Stimulated activated CD4-positive, alpha-beta T cell treated with anti-CD3 and anti-CD28 coated beads, Interleukin-4, amount 100 ng/mL, for 48 hours (primary cell): ENCODE measurements around the gene UBE2R2.
A peak's percentile ranks its signal among the peaks of the same experiment; 100 is the strongest.

ENCODE experiments used
- DNase-seq, 2 donors: peaks; one replicate each; pipeline ENCODE4 v3.0.0-alpha.2; 2020; ENCODE audit warnings: low read depth in 2 of 2

The UBE2R2 gene

GRCh38 chr9:33884856-33885701 lies 68.1 kb downstream of the UBE2R2 start:
- no peak for DNase-seq

GRCh38 chr9:33885948-33886347 lies 69.0 kb downstream of the UBE2R2 start:
- DNase-seq = no peak

GRCh38 chr9:33893861-33894260 lies 76.9 kb downstream of the UBE2R2 start:
- no peak for DNase-seq

- DNase-seq = no peak
These were observed 77.4 kb downstream of the UBE2R2 start for GRCh38 chr9:33894316-33894715.

- DNase-seq = no peak
These were observed 86.3 kb downstream of the UBE2R2 start for GRCh38 chr9:33903157-33903780.

GRCh38 chr9:33905137-33905536 lies 88.2 kb downstream of the UBE2R2 start:
- DNase-seq = no peak

- no peak for DNase-seq
These were observed 89.8 kb downstream of the UBE2R2 start for GRCh38 chr9:33906769-33907168.

GRCh38 chr9:33907347-33907746 lies 90.4 kb downstream of the UBE2R2 start:
- no peak for DNase-seq

GRCh38 chr9:33908114-33908513 lies 91.2 kb downstream of the UBE2R2 start:
- no peak for DNase-seq

GRCh38 chr9:33908749-33909148 lies 91.8 kb downstream of the UBE2R2 start:
- DNase-seq = no peak

- no peak for DNase-seq
These were observed 96.6 kb downstream of the UBE2R2 start for GRCh38 chr9:33913541-33913940.

- no peak for DNase-seq
These were observed 98.1 kb downstream of the UBE2R2 start for GRCh38 chr9:33914887-33915628.

GRCh38 chr9:33917036-33917435 lies 100.1 kb downstream of the UBE2R2 start:
- no peak for DNase-seq

- DNase-seq = no peak
These were observed 102.4 kb downstream of the UBE2R2 start for GRCh38 chr9:33919276-33919897.

- peak in 1 of 2 donors; percentile 38 for DNase-seq
These were observed 105.3 kb downstream of the UBE2R2 start for GRCh38 chr9:33921967-33922895.

- no peak for DNase-seq
These were observed 106.1 kb downstream of the UBE2R2 start for GRCh38 chr9:33923079-33923478.

GRCh38 chr9:33923998-33924701 lies 107.2 kb downstream of the UBE2R2 start:
- no peak for DNase-seq

GRCh38 chr9:33924978-33925797 lies 108.2 kb downstream of the UBE2R2 start:
- peak in 1 of 2 donors; percentile 11 for DNase-seq

- DNase-seq = no peak
These were observed 110.0 kb downstream of the UBE2R2 start for GRCh38 chr9:33926746-33927485.
